HepG2 (cell line): ENCODE measurements around the gene KIAA1958. TPM values are rescaled to one million over a fixed set of nuclear protein-coding genes. Genes with fewer than 3 reads are reported as not detected.

Experiments
- ATAC-seq: fragments of 200-7000 bp; cut with Tn5 transposase; 3 replicates; pipeline ENCODE4 v1.9.1; 2020; ENCODE audit warnings: mild to moderate bottlenecking, moderate library complexity
- BruUV-seq: library from RNA; stranded (reverse); fragments of 400-500 nt; replicated peaks from 2 replicates; lab custom pipeline; 2021; lab: Mats Ljungman, UMichigan
- CTCF ChIA-PET: fragments of 300-600 bp; formaldehyde crosslinking; extraction: SDS; loops from one replicate; lab custom pipeline; 2021; ENCODE audit warnings: low total read pairs, inconsistent platforms, low intra/inter-chr PET ratio; lab: Yijun Ruan, JAX
- POLR2A ChIA-PET: fragments of 350-600 bp; sonication (Branson Sonifier 250); formaldehyde crosslinking; loops from one replicate; lab custom pipeline; 2020; ENCODE audit warnings: antibody characterized with exemption, inconsistent platforms; lab: Yijun Ruan, JAX
- DNase-seq: peaks from one replicate; pipeline ENCODE4 v3.0.0-alpha.2; 2015; ENCODE audit warnings: low spot score
- FAIRE-seq: peaks from 3 replicates; lab custom pipeline; 2011; peaks lifted over from hg19 to GRCh38; lab: Jason Lieb, UNC
- H2AFZ ChIP-seq: one replicate; pipeline ENCODE4 v1.6.1; 2011; ENCODE audit warnings: low read length, inconsistent platforms
- H3K27ac ChIP-seq: fragments of 300-600 bp; 3 replicates; pipeline ENCODE4 v1.8.0; 2011; ENCODE audit warnings: mixed run types, mild to moderate bottlenecking, mixed read lengths, low read length, inconsistent platforms; ENCODE audit not compliant: insufficient read depth; ENCODE audit errors: extremely low read length
- H3K27me3 ChIP-seq, 2 experiments: fragments of 200-600 bp in 1 of 2; 2 replicates in 1 of 2; 3 replicates in 1 of 2; pipeline versions ENCODE4 v1.6.0 to v1.8.0; 2011; ENCODE audit warnings: low read length in 2 of 2, mild to moderate bottlenecking in 2 of 2, moderate library complexity in 2 of 2, inconsistent platforms in 1 of 2; ENCODE audit not compliant: insufficient read depth in 2 of 2, control insufficient read depth in 1 of 2
- H3K36me3 ChIP-seq, 2 experiments: fragments of 200-600 bp in 1 of 2; replicated peaks in 1 of 2; 2 replicates in 1 of 2; 3 replicates in 1 of 2; pipeline versions ENCODE4 v1.5.1 to v1.8.0; 2011; ENCODE audit warnings: low read length in 2 of 2, inconsistent platforms in 1 of 2; ENCODE audit not compliant: insufficient read depth in 2 of 2, control insufficient read depth in 1 of 2
- H3K4me1 ChIP-seq: 2 replicates; pipeline ENCODE4 v1.5.1; 2012; ENCODE audit warnings: low read length, inconsistent platforms; ENCODE audit not compliant: insufficient read depth
- H3K4me2 ChIP-seq: 2 replicates; pipeline ENCODE4 v1.6.0; 2011; ENCODE audit warnings: low read depth, low read length, inconsistent platforms
- H3K4me3 ChIP-seq, 3 experiments: fragments of 200-600 bp in 1 of 3; sonication (generic), shearing (Covaris generic) in 1 of 3; replicated peaks in 1 of 3; 2 replicates each; pipeline ENCODE4 v1.5.1; 2011 to 2016; ENCODE audit warnings: low read length in 3 of 3, inconsistent platforms in 2 of 3, low read depth in 2 of 3, mild to moderate bottlenecking in 2 of 3, control low read depth in 1 of 3, mixed read lengths in 1 of 3; ENCODE audit not compliant: insufficient read depth in 1 of 3
- H3K79me2 ChIP-seq: one replicate; pipeline ENCODE4 v1.6.1; 2011; ENCODE audit warnings: low read length, inconsistent platforms; ENCODE audit not compliant: insufficient read depth
- H3K9ac ChIP-seq: 2 replicates; pipeline ENCODE4 v1.6.0; 2011; ENCODE audit warnings: mild to moderate bottlenecking, low read depth, low read length, inconsistent platforms; ENCODE audit not compliant: insufficient read depth
- H3K9me3 ChIP-seq: 2 replicates; pipeline ENCODE4 v1.5.1; 2012; ENCODE audit warnings: mild to moderate bottlenecking, low read length
- H4K20me1 ChIP-seq: 2 replicates; pipeline ENCODE4 v1.6.0; 2011; ENCODE audit warnings: inconsistent platforms, mild to moderate bottlenecking, low read length, moderate library complexity; ENCODE audit not compliant: insufficient read depth
- CEBPB ChIP-seq: IDR thresholded peaks from 2 replicates; pipeline ENCODE4 v1.6.1; 2011; ENCODE audit warnings: low read depth, low read length, improper control_type of control experiment, borderline replicate concordance
- CREB1 ChIP-seq, 2 experiments: fragments of 450-650 bp in 1 of 2; IDR thresholded peaks; 2 replicates each; pipeline ENCODE4 v1.6.1; 2016 to 2017; ENCODE audit warnings: control low read depth in 1 of 2, mild to moderate bottlenecking in 1 of 2, missing compliant biosample characterization in 1 of 2, missing genetic modification characterization in 1 of 2
- MTF2 ChIP-seq: sonication (generic); formaldehyde crosslinking; IDR thresholded peaks from 2 replicates; pipeline ENCODE4 v1.5.0; 2020; ENCODE audit warnings: missing genetic modification reagents, borderline replicate concordance
- MYC ChIP-seq: sonication (generic); formaldehyde crosslinking; IDR thresholded peaks from 2 replicates; pipeline ENCODE4 v1.9.0; 2021; ENCODE audit warnings: missing genetic modification reagents, borderline replicate concordance
- RCOR2 ChIP-seq: IDR thresholded peaks from 2 replicates; pipeline ENCODE4 v1.6.1; 2016; ENCODE audit warnings: missing biosample characterization, missing genetic modification reagents
- TOPORS ChIP-seq: sonication (generic); formaldehyde crosslinking; IDR thresholded peaks from 2 replicates; pipeline ENCODE4 v1.8.0; 2023; ENCODE audit warnings: mild to moderate bottlenecking, missing genetic modification reagents
- ZNF333 ChIP-seq: sonication (generic); formaldehyde crosslinking; IDR thresholded peaks from 2 replicates; pipeline ENCODE4 v1.4.0; 2020; ENCODE audit warnings: mild to moderate bottlenecking, missing genetic modification reagents, borderline replicate concordance
- ZNF460 ChIP-seq: sonication (generic); formaldehyde crosslinking; IDR thresholded peaks from 2 replicates; pipeline ENCODE4 v1.5.1; 2020; ENCODE audit warnings: missing genetic modification reagents, mild to moderate bottlenecking, borderline replicate concordance
- WGBS: methylation state at CpG from one replicate; pipeline ENCODE4 v1.1.6; 2017; ENCODE audit warnings: low lambda C conversion rate; 5-methylcytosine and 5-hydroxymethylcytosine counted together
- in situ Hi-C: cut with HindIII; loops from 2 replicates; pipeline ENCODE4 v1.10.0; 2017; ENCODE audit warnings: low pct_unique_long_range_greater_than_20kb; ENCODE audit not compliant: extremely low pct_ligation_motif_present
- intact Hi-C: fragments of 100-400 bp; cut with micrococcal nuclease; formaldehyde crosslinking; loops from one replicate; pipeline ENCODE4 v1.10.0; 2022; ENCODE audit not compliant: unreplicated experiment
- polyA plus RNA-seq, 8 experiments: library from polyadenylated mRNA; depleted of rRNA in 3 of 8; stranded (reverse) in 7 of 8; unstranded in 1 of 8; fragments of >200 nt; fragmentation: Illumina TruSeq in 4 of 8; extraction: Trizol in 4 of 8; gene quantifications; 2 replicates each; pipeline versions ENCODE4 v1.2.1 to v1.2.3, GENCODE V29; 2011 to 2016; ENCODE audit warnings: low read depth in 4 of 8, missing spikeins in 1 of 8, mixed read lengths in 1 of 8; ENCODE audit not compliant: insufficient read depth in 1 of 8
- total RNA-seq, 5 experiments: library from RNA; depleted of rRNA; stranded (reverse); fragments of >200 nt; fragmentation: Illumina TruSeq; extraction: Trizol; gene quantifications; 2 replicates each; pipeline ENCODE4 v1.2.3, GENCODE V29; 2016; ENCODE audit warnings: low read depth in 1 of 5

KIAA1958 gene
- total and polyA plus RNA-seq, 2 of the 13 experiments (the other 11 are each of a cell fraction or from before 2014, with no cell fraction given) = 8.5 to 10.3 TPM

DNA sequence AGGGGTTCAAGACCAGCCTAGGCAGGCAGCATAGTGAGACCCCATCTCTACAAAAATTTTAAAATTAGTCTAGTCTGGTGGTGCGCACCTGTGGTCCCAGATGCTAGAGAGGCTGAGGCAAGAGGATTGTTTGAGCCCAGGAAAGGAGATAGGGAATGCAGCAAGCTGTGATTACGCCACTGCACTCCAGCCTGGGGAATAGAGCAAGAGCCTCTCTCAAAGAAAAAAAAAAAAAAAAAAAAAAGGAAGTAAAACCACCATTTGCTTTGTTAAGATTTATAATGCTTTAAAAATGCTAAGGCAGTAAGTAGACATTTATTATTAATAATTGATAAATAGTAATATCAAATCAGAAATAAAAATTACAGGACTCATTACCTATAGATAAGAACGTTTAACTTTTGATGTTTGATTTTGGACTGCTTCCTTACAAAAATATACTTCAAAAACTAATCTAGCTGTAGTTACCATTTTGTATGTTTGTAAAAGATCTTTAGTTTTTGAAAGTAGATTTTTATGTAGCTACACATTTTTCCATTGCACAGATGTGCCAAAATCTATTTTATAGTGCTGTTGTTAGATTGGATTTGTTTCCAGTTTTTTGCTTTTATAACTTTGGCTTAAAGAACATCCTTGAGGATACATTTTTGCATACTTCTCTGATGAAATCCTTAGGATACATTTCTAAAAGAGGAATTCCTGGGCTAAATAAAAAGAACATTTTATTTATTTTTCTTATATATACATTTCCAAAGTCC is 144.9 kb downstream of the KIAA1958 start:
- CTCF ChIA-PET = no interaction called here
- H3K27me3 ChIP-seq = no peaks in the 10 kb centered on the region
- intact Hi-C loops = no loop called here
- TF ChIP-seq CEBPB (0 out of 2 replicates have a peak, but pooled peaks have one; percentile 12), ZNF460 (CRISPR knock-in tag) (0 out of 2 replicates have a peak, but pooled peaks have one; percentile 14), ZNF333 (CRISPR knock-in tag) (no peak)
- TF ChIP-seq, all 625 proteins: peak for 2
- H3K9ac ChIP-seq = no peak overlapping the region
- ATAC-seq (no peak), FAIRE-seq (no peak), DNase-seq (no peak)
- no peaks in the 10 kb centered on the region; a peak in 1 of 5 replicates for H3K36me3 ChIP-seq
- H4K20me1 ChIP-seq = no peaks in the 10 kb centered on the region
- H3K79me2 ChIP-seq = peaks cover 2% of the 10 kb centered on the region
- no peak overlapping the region for H3K4me2 ChIP-seq
- POLR2A ChIA-PET = no interaction called here
- H2AFZ ChIP-seq = no peak overlapping the region
- in situ Hi-C loops = no loop called here
- 95% methylated on average over 3 of the region's 3 CpGs for WGBS
- no peak overlapping the region for H3K27ac ChIP-seq
- H3K4me3 ChIP-seq = no peak overlapping the region
- no TSS peak for BruUV-seq
- no peaks in the 10 kb centered on the region for H3K9me3 ChIP-seq
- H3K4me1 ChIP-seq = no peaks in the 10 kb centered on the region

- H3K36me3 ChIP-seq = peaks cover 0 to 5% of the 10 kb centered on the region in 2 experiments; a peak in 2 of 5 replicates
- CTCF ChIA-PET = no interaction called here
- no TSS peak for BruUV-seq
These were observed 153.7 kb downstream of the KIAA1958 start for GRCh38 chr9:112640311-112640710.

More at GRCh38 chr9:112640311-112640710, 153.7 kb downstream of the KIAA1958 start:
- POLR2A ChIA-PET = no interaction called here
- peaks cover 4% of the 10 kb centered on the region for H3K79me2 ChIP-seq
- no peak overlapping the region for H2AFZ ChIP-seq
- no peak overlapping the region for H3K4me2 ChIP-seq
- no peaks in the 10 kb centered on the region for H3K27me3 ChIP-seq
- WGBS = 98% methylated on average over 4 of the region's 4 CpGs
- no peaks in the 10 kb centered on the region for H4K20me1 ChIP-seq
- ATAC-seq (no peak), DNase-seq (no peak), FAIRE-seq (no peak)
- H3K9me3 ChIP-seq = no peaks in the 10 kb centered on the region
- in situ Hi-C loops = no loop called here
- intact Hi-C loops = no loop called here
- H3K4me3 ChIP-seq = no peak overlapping the region
- TF ChIP-seq TOPORS (no peak), CREB1 (IDR thresholded peaks at IDR 0.05) (no peak), CREB1 (CRISPR knock-in tag; IDR thresholded peaks at IDR 0.05) (no peak), MTF2 (CRISPR knock-in tag) (no peak), MYC (CRISPR knock-in tag) (no peak), RCOR2 (CRISPR knock-in tag) (no peak)
- no peak overlapping the region for H3K27ac ChIP-seq
- H3K4me1 ChIP-seq = no peaks in the 10 kb centered on the region
- no peak overlapping the region for H3K9ac ChIP-seq
